GM21576 (cell line): ENCODE results near the gene TOMM70.
"Not testable (repeated sequence)": the region's sequence is repeated elsewhere in the genome, so short reads cannot be mapped to it uniquely, and the experiment has no call there.

ENCODE experiments used
- ATAC-seq: cut with Tn5 transposase; IDR thresholded peaks from one replicate; pipeline ENCODE4 v1.9.1; 2021; ENCODE audit warnings: mild to moderate bottlenecking, moderate library complexity; ENCODE audit not compliant: unreplicated experiment

The TOMM70 gene

DNA sequence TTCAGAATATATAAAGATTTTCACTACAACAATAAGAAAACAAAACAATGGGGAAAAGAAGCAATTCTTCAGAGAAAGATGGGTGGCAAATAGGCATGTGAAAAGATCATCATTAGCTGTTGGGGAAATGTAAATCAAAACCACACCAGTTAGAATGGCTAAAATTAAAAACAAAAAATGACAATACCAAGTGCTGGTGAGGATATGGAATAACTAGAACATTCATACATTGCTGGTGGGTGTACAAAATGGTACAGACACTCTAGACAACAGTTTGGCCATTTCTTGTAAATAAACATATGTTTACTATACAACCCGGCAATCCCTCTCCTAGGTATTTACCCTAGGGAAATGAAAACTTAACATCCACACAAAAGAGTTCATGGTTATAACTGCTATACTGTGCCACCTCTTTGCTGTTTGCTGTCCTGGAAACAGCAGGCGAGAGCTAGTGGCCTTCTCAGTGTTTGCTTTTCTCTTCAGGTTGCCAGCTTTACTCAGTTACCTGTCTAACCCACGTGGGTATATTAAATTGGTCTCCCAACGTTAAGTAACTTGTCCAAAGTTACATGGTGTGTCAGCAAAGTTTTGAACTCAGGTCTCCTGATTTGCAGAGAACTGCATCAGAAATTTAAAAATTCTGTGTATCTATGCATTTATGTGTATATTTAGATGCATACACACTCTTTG is 70.9 kb downstream of the TOMM70 start:
- no peak for ATAC-seq

DNA sequence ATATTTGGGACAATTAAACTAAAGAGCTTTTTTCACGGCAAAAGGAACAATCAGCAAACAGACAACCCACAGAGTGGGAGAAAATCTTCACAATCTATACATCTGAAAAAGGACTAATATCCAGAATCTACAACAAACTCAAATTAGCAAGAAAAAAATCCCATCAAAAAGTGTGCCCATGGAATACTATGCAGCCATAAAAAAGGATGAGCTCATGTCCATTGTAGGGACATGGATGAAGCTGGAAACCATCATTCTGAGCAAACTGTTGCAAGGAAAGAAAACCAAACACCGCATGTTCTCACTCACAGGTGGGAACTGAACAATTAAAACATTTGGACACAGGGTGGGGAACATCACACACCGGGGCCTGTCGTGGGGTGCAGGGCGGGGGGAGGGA is 73.5 kb downstream of the TOMM70 start:
- not testable (repeated sequence) for ATAC-seq

DNA sequence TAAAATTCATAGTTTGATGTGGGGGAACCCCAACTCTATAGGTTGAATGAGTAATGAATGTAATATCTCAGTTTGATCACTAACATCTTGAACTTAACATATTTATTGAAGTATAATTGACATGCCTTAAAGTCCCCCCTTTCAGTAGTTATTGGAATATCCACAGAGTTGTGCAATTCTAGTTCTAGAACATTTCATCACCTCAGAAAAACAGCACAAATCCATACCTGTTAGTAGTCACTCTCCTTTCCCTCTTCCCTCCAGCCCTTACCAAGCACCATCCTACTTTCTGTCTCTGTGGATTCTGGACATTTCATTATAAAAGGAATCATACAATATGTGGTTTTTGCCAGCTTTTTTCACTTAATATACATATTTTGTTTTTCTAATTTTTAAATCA is 75.1 kb downstream of the TOMM70 start:
- ATAC-seq: no peak

DNA sequence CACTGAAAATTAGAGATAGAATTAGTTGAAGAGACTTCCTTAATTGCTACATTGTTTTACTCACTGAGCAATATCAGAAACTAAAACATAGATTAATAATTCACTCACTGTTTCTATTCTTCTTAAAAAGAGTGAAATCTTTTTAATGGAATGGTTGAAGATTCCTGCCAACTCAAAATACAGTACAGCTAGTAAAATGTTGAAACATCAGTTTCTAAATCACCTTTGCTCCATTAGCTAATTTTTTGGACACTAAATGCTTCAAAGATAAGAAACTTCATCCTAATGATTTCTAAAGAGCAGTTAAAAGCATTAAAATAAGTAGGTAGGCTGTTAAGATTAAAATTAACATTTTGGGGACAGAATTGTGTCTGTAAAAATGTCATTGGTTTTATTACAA is 76.8 kb downstream of the TOMM70 start:
- ATAC-seq: no peak

DNA sequence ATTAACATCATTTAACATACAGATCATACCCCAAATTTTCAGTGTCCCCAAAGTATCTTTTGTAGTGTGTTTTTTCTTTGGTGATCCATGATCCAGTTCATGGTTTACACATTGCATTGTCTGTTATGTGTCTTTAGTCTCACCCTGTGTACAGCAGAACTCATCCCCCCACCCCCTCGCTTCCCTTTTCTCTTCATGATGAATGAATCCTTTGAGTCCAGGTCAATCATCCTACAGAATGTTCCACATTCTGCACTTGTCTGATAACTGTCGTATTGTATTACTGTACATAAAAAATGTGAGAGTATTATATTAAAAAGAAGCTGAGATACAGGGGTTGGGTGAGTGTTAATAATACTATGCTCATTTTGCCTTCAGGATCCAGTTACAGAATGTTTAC is 80.9 kb downstream of the TOMM70 start:
- no peak for ATAC-seq

DNA sequence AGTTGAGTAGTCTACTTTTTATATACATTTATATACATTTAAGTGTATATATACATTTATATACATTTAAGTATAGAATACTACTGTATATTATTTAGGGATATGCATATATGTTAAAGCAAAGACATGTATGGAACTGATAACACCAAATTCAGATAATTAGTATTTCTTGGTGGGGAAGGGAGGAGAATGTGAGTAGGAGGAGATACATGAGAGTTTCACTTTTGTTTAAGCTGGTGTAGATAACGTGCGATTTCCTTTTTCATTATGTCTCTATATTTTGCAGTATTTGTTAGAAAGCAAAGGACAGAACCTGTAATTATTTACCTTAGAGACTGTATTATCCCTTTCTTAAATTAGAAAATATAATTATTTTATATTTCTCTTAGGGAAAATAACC is 83.0 kb downstream of the TOMM70 start:
- no peak for ATAC-seq

DNA sequence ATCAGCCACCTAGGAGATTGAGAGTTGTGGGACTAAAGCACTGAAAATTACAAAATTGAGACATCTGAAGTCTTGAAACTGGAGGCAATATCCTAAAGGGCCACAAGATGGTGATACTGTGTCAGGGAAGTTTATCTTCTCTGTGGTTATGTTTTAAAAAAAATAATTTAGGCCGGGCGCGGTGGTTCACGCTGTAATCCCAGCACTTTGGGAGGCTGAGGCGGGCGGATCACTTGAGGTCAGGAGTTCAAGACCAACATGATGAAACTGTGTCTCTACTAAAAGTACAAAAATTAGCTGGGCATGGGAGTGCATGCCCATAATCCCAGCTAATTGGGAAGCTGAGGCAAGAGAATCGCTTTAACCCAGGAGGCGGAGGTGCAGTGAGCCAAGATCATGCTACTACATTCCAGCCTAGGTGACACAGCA is 84.2 kb downstream of the TOMM70 start:
- peak; percentile 81 for ATAC-seq
